Stimulated activated CD4-positive, alpha-beta T cell treated with anti-CD3 and anti-CD28 coated beads, TNF-alpha, amount 100 ng/mL, for 24 hours (primary cell): ENCODE results near the gene PSEN2.
"Not testable (repeated sequence)": the region's sequence is repeated elsewhere in the genome, so short reads cannot be mapped to it uniquely, and the experiment has no call there.

Experiments used
- DNase-seq, 3 experiments: peaks; one replicate each; pipeline ENCODE4 v3.0.0-alpha.2; 2020; ENCODE audit warnings: low read depth in 3 of 3

PSEN2 gene

DNA sequence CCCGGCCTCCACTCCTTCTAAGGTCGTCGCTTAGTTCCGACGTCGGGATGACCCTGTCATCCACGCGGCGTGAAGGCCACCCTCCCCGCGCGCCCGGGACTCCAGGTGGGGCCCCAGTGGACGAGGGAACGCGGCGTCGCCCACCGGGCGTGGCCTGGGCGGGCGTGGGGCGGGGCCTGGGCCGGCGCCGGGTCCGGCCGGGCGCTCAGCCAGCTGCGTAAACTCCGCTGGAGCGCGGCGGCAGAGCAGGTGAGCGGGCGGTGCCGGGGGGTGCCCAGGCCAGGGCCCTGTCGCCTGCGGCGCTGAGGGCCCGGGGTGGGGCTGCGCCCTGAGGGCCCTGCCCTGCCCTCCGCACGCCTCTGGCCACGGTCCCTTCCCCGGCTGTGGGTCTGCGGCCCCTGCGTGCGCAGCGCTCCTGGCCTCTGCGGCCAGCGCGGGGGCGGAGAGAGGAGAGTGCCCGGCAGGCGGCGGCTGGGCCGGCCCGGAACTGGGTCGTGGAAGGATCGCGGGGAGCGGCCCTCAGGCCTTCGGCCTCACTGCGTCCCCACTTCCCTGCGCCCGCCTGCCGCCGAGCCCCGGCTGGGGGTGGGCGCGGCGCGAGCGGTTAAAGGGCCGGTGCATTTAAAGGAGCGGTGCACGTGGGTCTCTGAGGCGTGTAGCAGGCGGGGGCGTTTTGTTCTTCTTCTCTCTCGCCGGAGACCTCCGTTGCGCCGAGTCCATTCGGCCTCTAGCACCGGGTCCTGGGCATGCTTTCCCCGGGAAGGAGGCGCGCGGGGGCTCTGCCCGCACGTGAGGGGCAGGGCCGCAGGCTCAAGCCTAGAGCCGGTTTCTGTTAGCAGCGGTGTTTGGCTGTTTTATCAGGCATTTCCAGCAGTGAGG lies at the start of gene PSEN2:
Gene PSEN2, plus strand, starts transcription at position 216 of the 879 bp plus-strand sequence. CDS start 11,292 bp downstream, outside the sequence.
- DNase-seq: peak in 2 of 3 experiments; percentile 32 to 60

DNA sequence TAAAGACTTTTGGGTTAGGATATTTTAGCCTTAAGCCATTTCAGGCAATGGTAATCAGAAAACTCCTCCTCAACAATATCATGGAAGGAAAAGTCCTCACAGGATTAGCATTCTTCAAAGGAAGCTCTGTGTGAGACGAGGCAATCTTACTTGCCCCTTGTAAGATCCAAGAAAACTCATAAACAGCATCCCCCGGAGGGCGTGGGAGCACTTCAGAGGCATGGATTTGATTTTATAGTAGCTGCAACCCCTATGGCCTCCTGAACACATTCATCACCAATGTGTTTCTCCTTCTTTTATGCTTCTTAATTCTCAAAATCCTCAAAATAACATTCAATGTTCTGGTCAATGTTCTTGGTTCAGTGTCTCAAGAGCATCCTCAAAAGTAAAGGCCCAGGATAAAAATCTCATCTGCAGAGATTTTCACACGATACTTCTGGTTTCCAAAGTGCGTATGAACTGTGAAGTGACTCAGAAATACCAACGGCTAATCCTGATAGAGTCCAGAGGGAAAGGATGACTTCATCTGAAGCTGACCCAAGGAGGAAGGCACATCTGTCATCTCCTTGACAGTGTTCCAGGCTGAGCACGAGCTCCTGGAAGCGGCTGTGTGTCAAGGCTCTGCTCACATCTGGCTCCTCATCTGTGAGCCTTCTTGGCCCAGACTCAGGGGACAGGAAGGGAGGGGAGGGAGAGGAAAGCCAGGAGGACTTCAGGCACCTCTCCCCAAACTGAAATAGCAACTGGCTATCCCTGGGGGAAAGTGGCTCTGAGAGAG lies 49.3 kb upstream of the PSEN2 start:
- no peak for DNase-seq

DNA sequence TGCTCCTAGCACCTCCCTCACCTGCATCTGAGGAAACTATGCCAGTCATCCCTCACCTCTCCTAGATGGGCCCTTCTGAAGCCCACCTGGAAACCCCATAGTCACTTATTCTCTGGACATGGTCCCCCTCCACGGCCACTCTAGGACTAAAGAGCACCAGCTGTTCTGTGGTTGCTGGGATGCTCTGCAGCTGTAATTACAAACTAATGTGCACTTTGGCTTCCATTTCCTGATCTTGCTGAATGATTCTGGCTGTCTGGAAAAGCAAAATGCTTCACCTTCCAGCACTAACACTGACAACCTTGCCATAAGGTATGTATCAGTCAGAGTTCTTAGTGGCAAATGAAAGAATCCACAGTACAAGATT lies 48.7 kb upstream of the PSEN2 start:
- DNase-seq: no peak

DNA sequence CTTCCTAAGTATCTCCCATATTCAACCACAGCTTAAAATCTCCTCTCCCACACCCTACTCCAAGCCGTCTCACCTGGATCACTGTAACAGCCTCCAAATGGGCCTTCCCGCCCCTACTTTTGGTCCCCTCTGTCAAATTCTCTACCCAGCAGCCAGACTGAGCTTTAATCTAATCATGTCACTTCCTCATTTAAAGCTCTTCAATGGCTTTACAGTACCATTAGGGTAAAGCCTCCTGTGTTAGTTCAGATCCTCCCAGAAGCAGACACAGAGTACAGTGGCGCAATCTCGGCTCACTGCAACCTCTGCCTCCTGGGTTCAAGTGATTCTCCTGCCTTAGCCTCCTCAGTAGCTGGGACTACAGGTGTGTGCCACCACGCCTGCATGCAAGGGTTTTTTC lies 46.8 kb upstream of the PSEN2 start:
- no peak for DNase-seq

DNA sequence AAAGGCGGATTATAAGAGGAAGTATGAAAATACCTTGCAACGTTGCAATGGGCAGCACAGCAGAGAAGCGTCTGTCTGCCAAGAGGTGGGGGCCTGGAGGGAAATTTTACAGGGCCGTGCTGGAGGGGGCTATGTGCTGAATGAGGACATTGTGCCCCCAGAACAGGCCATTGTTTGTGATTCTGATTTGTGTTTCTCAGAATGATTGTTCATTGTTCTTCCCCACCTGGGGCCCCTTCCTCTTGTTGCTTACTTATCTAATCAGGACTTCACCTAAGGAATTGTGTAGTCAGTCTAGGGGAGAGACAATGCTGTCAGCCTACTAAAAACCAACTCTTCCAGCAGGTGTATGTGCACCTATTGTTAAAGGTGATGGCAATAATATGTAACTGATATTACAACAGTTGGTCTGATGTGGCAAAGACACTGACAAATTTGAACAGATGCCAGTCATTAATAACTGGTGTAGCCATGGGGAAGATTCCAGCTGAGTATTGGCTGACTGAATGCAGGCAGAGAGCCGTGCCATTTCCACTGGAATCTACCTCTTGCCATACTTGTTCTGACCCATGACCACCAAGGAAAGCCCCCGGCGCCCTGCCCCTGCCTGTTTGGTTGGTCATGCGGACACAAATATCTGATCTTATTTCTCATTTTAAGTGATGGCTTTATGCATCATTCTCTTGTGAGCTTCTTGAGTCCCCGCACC lies 45.2 kb upstream of the PSEN2 start:
- DNase-seq: no peak

DNA sequence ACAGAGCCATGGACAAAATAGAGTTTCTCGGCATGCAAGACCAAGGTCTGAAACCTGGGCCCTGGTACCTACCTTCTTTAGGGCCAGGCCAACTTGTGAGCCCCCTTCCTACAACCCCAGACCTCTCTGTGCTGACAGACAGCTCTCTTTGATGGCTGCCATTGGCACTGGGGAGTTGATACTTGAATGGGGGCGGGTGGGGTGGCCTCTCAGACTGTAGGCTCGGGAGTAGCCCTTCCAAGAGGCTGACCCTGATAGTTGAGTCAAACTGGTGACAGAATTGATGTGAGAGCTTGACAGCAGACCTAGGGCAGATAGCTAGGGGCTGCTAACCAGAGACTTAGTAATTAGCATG lies 44.7 kb upstream of the PSEN2 start:
- DNase-seq: no peak

DNA sequence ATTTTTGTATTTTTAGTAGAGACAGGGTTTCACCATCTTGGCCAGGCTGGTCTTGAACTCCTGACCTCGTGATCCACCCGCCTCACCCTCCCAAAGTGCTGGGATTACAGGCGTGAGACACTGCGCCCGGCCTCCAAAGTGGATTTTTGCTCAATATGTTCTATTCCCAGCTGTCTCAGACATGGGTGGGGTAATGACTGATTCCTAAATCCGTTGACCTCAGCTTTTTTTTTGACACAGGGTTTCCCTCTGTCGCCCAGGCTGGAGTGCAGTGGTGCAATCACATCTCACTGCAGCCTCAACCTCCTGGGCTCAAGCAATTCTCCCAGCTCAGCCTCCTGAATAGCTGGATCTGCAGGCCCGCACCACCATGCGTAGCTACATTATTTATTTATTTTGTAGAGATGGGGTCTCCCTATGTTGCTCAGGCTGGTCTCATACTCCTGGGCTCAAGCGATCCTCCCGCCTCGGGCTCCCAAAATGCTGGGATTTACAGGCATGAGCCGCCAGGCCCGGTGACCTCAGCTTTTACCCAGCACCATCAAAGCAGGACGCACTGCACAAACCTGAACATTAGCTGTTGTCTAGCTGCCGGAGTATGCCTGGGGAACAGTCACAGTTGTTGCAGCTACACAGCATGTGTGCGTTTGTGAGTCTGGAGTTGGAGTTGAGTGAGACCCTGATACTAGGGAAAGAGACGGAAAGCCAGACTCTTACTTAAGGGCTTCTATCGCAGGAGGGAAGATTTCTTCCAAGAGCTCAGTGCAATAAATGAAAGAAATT lies 43.7 kb upstream of the PSEN2 start:
- DNase-seq: no peak

DNA sequence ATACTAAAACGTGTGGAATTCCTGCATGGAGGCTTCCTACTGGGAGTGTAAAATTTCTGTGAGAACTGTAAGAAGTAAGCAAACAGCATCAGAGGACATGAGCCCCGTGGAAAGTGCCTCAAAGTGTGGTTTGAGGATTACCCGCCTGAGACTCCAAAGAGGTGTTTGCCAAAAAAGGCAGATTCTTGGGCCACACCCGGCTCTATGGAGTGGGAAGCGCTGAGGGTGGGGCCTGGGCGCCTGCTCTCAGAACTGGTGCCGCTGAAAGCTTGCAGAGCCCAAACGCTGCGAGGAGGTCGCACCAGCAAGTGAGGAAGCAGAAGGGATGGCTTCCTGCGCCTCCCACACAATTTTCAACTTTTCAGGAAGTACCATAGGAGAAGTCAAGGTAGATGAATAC lies 43.0 kb upstream of the PSEN2 start:
- peak in 1 of 3 experiments; percentile 24 for DNase-seq

DNA sequence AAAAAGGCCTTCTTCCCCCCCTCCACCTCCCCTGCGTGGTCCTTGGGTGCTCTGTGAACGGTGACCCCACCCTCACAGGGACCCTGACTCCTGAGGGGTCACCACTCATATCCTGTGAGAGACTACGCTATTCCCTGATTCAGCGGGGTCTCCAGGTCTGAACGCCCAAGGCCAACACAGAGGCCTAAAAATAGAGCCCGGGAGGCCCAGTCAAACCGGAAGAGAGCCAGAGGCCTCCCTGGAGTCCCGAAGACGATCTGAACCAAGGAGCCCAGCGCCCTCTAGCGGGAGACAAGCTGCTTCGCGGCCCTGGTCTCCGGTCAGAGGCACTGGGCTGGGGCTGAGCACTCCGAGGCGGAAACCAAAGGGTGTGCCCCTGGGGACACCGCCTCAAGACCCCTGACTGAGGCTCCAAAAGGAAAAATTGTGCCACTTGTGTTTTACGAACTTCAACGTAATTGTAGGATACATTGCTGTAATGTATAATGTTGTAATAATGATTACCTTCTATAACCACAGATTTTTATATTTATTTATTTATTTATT lies 42.4 kb upstream of the PSEN2 start:
- peak; percentile 95 to 98 (median 96) for DNase-seq

DNA sequence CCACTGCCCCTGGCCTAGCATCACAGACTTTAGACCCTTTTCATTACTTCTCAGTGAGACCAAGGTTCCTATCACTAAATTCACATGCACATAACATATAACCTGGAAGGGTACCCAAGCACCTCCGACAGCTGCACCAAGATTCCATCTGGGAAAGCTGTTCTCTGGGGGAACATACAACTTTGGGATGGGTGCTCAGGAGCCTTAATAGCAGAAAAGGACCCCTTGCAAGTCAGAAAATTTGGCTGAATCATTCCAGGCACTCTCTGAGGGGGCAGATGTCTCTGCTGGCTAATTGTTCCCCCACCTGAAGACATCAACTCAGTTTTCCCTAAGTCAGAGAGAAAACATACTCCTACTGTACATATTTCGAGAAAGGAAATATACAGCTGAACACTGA lies 41.3 kb upstream of the PSEN2 start:
- DNase-seq: no peak

DNA sequence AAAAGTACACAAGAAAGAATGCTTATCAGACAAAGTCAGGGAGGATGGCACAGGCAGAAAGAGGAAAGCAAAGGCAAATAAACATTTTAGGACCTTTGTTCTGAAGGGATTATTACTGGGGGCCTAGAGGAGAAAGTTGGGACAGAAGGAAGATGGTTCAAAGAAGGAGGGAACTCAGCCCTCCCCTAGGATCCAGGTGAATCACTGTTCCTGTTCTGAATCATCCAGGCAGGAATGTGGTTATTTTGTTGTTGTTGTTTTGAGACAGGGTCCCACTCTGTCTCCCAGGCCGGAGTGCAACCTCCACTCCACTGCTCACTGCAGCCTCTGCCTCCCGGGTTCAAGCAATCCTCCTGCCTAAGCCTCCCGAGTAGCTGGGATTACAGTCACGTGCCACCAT lies 38.5 kb upstream of the PSEN2 start:
- DNase-seq: no peak

DNA sequence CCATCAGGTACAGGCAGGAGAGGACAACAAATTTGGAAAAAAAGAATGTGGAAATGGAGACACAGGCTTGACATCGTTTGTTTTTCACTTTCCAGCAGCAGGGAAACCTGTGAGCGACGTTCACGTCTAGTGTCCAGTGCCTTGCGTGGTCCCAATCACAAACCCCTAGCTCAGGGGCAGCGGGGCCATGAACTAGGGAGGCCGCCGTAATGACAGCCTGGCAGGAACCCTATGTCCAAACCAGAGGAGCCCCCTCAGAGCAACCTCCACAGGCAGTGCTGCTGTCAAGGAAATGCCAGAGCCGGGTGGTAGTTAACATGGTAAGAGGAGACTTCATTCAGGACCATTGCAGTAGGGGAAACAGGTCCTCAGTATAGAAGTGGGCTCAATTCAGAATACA lies 37.8 kb upstream of the PSEN2 start:
- no peak for DNase-seq

DNA sequence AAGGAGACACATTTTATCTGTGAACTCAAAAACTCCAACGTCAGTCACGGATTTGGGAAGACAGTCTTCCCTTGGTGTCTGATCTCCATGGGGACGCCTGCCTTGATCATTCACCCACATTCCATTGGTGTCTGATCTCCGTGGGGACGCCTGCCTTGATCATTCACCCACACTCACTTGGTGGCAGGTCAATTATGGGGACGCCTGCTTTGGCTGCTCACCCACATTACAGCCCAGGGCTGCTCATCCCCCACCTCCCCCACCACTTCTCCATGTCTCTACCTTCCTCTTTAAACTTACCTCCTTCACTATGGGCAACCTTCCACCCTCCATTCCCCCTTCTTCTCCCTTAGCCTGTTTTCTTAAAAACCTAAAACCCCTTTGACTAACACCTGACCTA lies 36.2 kb upstream of the PSEN2 start:
- DNase-seq: not testable (repeated sequence)

DNA sequence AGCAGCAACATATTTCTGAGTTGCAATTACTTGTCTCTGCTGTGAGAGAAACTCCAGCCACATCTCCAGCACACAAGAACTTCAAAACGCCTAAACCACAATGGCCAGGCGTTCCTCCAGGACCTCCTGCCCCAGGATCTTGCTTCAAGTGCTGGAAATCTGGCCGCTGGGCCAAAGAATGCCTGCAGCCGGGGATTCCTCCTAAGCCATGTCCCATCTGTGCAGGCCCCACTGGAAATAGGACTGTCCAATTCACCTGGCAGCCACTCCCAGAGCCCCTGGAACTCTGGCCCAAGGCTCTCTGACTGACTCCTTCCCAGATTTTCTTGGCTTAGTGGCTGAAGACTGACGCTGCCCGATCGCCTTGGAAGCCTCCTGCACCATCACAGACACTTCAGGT lies 35.0 kb upstream of the PSEN2 start:
- not testable (repeated sequence) for DNase-seq

DNA sequence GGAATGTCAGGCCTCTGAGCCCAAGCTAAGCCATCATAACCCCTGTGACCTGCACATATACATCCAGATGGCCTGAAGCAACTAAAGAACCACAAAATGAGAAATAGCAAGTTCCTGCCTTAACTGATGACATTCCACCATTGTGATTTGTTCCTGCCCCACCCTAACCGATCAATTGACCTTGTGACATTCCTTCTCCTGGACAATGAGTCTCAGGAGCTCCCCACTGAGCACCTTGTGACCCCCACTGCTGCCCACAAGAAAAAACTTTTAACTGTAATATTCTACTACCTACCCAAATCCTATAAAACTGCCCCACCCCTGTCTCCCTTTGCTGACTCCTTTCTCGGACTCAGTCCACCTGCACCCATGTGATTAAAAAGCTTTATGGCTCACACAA lies 32.5 kb upstream of the PSEN2 start:
- DNase-seq: not testable (repeated sequence)

DNA sequence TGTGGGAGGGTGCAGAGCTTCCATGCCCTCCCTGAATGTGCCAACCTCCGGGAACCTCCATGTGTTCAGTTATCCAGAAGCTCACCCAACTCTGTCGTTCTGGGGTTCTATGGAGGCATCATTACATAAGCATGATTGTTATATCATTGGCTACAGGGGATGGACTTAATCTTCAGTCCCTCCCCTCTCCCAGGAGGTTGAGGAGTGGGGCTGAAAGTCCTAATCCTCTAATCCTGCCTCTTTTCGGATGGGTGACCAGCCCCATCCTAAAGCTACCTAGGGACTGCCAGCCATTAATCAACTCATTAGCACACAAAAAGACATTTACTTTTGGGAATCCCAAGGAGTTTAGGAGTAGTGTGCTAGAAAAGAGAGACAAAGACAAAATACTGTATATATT lies 32.0 kb upstream of the PSEN2 start:
- no peak for DNase-seq

DNA sequence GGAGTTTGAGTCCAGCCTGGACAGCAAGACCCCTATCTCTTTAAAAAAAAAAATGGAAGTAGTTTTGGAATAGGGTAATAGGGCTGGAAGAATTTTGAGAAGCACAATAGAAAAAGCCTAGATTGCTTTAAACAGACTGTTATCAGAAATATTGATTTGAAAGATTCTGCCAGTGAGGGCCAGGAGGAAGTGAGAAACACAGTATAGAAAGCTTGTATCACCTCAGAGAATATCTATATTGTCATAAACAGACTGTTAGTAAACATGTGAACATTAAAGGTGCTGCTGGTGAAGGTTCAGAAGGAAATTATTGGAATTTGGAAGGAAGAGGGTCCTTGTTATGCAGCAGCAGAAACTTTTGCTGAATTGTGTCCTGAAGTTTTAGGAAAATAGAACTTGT lies 24.8 kb upstream of the PSEN2 start:
- no peak for DNase-seq

DNA sequence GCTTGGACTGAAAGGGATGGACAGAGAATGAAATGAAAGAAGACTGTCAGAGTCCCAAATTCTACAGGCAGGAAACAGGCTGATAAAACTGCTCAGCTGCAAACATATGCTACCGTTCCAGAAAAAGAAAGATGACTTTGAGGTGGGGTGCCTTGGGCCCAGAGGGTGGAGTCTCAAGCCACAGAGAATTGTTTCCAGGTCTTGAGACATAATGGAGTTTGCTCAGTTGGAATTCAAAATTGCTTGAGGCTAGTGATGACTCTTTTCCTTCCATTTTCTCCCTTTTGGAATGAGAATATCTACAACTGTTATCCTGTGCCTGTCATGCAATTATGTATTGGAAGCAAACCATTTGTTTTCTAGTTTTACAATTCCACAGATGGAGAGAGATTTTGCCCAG lies 23.6 kb upstream of the PSEN2 start:
- no peak for DNase-seq

DNA sequence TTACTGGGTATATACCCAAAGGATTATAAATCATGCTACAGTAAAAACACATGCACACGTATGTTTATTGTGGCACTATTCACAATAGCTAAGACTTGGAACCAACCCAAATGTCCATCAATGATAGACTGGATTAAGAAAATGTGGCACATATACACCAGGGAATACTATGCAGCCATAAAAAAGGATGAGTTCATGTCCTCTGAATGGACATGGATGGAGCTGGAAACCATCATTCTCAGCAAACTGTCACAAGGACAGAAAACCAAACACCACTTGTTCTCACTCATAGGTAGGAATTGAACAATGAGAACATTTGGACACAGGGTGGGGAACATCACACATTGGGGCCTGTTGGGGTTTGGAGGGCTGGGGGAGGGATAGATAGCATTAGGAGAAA lies 15.9 kb upstream of the PSEN2 start:
- not testable (repeated sequence) for DNase-seq

DNA sequence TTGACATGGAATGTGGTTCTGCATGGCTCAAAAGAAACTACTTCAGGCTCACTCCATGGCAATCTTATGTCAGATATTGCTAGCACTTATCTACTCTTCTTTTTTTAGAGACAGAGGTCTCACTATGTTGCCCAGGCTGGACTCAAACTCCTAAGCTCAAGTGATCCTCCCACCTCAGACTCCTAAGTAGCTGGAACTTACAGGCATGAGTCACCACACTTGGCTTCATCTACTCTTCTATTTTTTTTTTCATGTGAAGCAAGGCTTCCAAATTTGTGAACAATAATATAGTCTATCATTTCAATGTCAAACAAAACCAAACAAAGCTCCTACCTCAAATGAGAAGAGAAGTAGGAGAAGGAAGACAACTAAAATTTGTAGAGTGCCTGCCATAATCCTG lies 7.5 kb upstream of the PSEN2 start:
- no peak for DNase-seq

DNA sequence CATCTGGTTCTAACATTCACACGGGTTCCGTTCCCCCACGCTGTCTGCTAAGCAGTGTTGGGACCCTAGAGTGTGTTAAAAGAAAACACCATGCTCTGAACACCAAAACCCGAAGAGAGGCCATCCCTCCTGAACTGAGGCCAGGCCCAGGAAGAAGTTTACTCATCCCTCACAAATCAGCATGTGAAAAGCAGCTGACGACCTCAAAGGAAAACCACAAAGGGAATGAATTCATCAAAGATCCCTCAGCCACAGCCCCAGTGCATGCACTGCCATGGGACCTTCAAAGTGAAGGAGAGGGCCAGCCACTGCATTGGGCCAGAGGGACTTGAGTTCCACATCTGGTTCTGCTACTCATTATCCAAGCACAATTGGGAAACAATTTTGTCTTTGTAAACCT lies 7.0 kb upstream of the PSEN2 start:
- no peak for DNase-seq
